ENCODE measurements around the gene DDX23. TPM values are rescaled to one million over a fixed set of nuclear protein-coding genes. Genes with fewer than 3 reads are reported as not detected.

Gene DDX23
- polyA plus RNA-seq, 3 donors, result 21.4 to 63.8 (median 28.4) TPM

DNA sequence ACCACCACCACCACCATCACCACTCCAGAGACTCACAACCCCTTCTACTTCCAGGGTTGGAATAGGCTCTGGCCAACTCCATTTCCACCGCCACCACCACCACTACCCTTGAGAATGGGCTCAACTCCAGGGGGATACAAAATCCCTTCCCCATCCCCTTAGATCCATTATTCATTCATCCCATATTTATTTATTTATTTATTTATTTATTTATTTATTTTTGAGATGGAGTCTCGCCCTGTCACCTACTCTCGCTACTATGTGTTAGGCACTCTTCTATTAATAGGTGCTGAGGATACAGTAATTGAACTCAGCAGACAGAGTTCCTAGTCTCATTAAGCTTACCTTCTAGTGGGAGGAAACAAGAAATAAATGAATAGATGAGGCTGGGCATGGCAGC is 58.3 kb downstream of the DDX23 start:
- H3K9me3 ChIP-seq (replicated peaks in 1 of 2; ENCODE audit: control insufficient read depth in 1 of 2, insufficient read depth in 1 of 2, low read length in 2 of 2), result no peaks in the 10 kb centered on the region
- Mint-ChIP-seq H3K4me1 (peaks cover 11% of the 10 kb centered on the region), H3K36me3 (peaks cover 0 to under 1% of the 10 kb centered on the region in 2 donors), H3K27ac (no peak overlapping the region), H3K9me3 (peaks cover 0 to 5% (median 0%) of the 10 kb centered on the region in 7 donors), H3K27me3 (ENCODE audit: low read depth in 3 of 3) (peaks cover 16 to 27% (median 24%) of the 10 kb centered on the region in 3 donors), H3K4me3 (no peak overlapping the region)
- H3K4me1 ChIP-seq (ENCODE audit: control insufficient read depth in 1 of 2, insufficient read depth in 2 of 2, low read length in 2 of 2), result peaks cover 12 to 14% of the 10 kb centered on the region in 2 donors
- intact Hi-C loops (cut with micrococcal nuclease), result no loop called here
- no peak overlapping the region for H3K9ac ChIP-seq (ENCODE audit: insufficient read depth, low read length, poor library complexity, severe bottlenecking)
- TF ChIP-seq CTCF (IDR thresholded peaks at IDR 0.05), result no peak
- no peak overlapping the region for H2AFZ ChIP-seq (ENCODE audit: insufficient read depth, low read depth, low read length, poor library complexity, severe bottlenecking)
- DNase-seq, result no peak
- H3K4me3 ChIP-seq (replicated peaks in 1 of 3; ENCODE audit: low read depth in 2 of 3, low read length in 3 of 3), result no peak overlapping the region
- H3K36me3 ChIP-seq (replicated peaks in 1 of 2; ENCODE audit: control insufficient read depth in 1 of 2, insufficient read depth in 2 of 2, low read length in 2 of 2), result no peaks in the 10 kb centered on the region
- H3K27me3 ChIP-seq (ENCODE audit: control insufficient read depth in 2 of 2, insufficient read depth in 2 of 2, low read length in 2 of 2), result peaks cover 11 to 16% of the 10 kb centered on the region in 2 donors
- whole genome bisulfite sequencing (ENCODE audit: insufficient coverage), result no CpG with 5 or more reads among the region's 3 CpGs
- H3K4me2 ChIP-seq (replicated peaks; ENCODE audit: extremely low read depth, low read length, poor library complexity, severe bottlenecking), result no peak overlapping the region
- H3K79me2 ChIP-seq (ENCODE audit: insufficient read depth, low read length), result no peaks in the 10 kb centered on the region
- no peak overlapping the region for H3K27ac ChIP-seq (ENCODE audit: low read depth in 1 of 2, low read length in 2 of 2)
- no peaks in the 10 kb centered on the region for H4K20me1 ChIP-seq (ENCODE audit: insufficient read depth, low read length)

GRCh38 chr12:48789858-48790326 is 62.1 kb downstream of the DDX23 start:
- Mint-ChIP-seq H3K27me3 (ENCODE audit: low read depth in 3 of 3) (peaks cover 32 to 49% (median 46%) of the 10 kb centered on the region in 3 donors), H3K27ac (no peak overlapping the region), H3K4me3 (peak overlapping the region; percentile 7 to 67), H3K9me3 (peaks cover 0 to 9% (median 5%) of the 10 kb centered on the region in 7 donors), H3K4me1 (peaks cover 11% of the 10 kb centered on the region), H3K36me3 (peaks cover 2 to 3% of the 10 kb centered on the region in 2 donors)
- H3K4me1 ChIP-seq (ENCODE audit: control insufficient read depth in 1 of 2, insufficient read depth in 2 of 2, low read length in 2 of 2), result peaks cover 10 to 12% of the 10 kb centered on the region in 2 donors
- H3K27ac ChIP-seq (ENCODE audit: low read depth in 1 of 2, low read length in 2 of 2), result no peak overlapping the region
- H3K36me3 ChIP-seq (replicated peaks in 1 of 2; ENCODE audit: control insufficient read depth in 1 of 2, insufficient read depth in 2 of 2, low read length in 2 of 2), result no peaks in the 10 kb centered on the region
- DNase-seq, result peak in 1 of 3 donors; percentile 0
- no peaks in the 10 kb centered on the region for H3K9me3 ChIP-seq (replicated peaks in 1 of 2; ENCODE audit: control insufficient read depth in 1 of 2, insufficient read depth in 1 of 2, low read length in 2 of 2)
- 7% methylated on average over 3 of the region's 4 CpGs for WGBS (ENCODE audit: insufficient coverage)
- H3K79me2 ChIP-seq (ENCODE audit: insufficient read depth, low read length), result no peaks in the 10 kb centered on the region
- no peak overlapping the region for H3K4me3 ChIP-seq (replicated peaks in 1 of 3; ENCODE audit: low read depth in 2 of 3, low read length in 3 of 3)
- H2AFZ ChIP-seq (ENCODE audit: insufficient read depth, low read depth, low read length, poor library complexity, severe bottlenecking), result no peak overlapping the region
- H3K27me3 ChIP-seq (ENCODE audit: control insufficient read depth in 2 of 2, insufficient read depth in 2 of 2, low read length in 2 of 2), result peaks cover 11 to 33% of the 10 kb centered on the region in 2 donors
- TF ChIP-seq CTCF (IDR thresholded peaks at IDR 0.05), result no peak
- no peaks in the 10 kb centered on the region for H4K20me1 ChIP-seq (ENCODE audit: insufficient read depth, low read length)
- no peak overlapping the region for H3K9ac ChIP-seq (ENCODE audit: insufficient read depth, low read length, poor library complexity, severe bottlenecking)
- intact Hi-C loops (cut with micrococcal nuclease), result no loop called here
- H3K4me2 ChIP-seq (replicated peaks; ENCODE audit: extremely low read depth, low read length, poor library complexity, severe bottlenecking), result no peak overlapping the region
